MM.1S (cell line): ENCODE measurements around the gene TVP23C.

Experiments
- DNase-seq: peaks from one replicate; pipeline ENCODE4 v3.0.0-alpha.2; 2015
- H2AFZ ChIP-seq: fragments of 300-600 bp; sonication (generic); 2 replicates; pipeline ENCODE4 v1.6.0; 2016; ENCODE audit warnings: antibody characterized with exemption, low read length
- H3F3A ChIP-seq: fragments of 300-600 bp; sonication (generic); 2 replicates; pipeline ENCODE4 v1.6.1; 2016; ENCODE audit warnings: mild to moderate bottlenecking, antibody characterized with exemption, low read length, moderate library complexity, mixed read lengths; ENCODE audit not compliant: insufficient read depth
- H3K27ac ChIP-seq: fragments of 300-600 bp; sonication (generic); 2 replicates; pipeline ENCODE4 v1.5.1; 2016; ENCODE audit warnings: mild to moderate bottlenecking, low read length
- H3K27me3 ChIP-seq: fragments of 300-600 bp; sonication (generic); replicated peaks from 2 replicates; pipeline ENCODE4 v1.6.0; 2016; ENCODE audit warnings: low read length; ENCODE audit not compliant: insufficient read depth
- H3K36me3 ChIP-seq: fragments of 300-600 bp; sonication (generic); replicated peaks from 2 replicates; pipeline ENCODE4 v1.6.1; 2016; ENCODE audit warnings: mild to moderate bottlenecking, low read length, mixed read lengths; ENCODE audit not compliant: insufficient read depth
- H3K4me1 ChIP-seq: fragments of 300-600 bp; sonication (generic); 2 replicates; pipeline ENCODE4 v1.6.1; 2016; ENCODE audit warnings: low read length, mixed read lengths
- H3K4me2 ChIP-seq: fragments of 300-600 bp; sonication (generic); 2 replicates; pipeline ENCODE4 v1.6.0; 2016; ENCODE audit warnings: low read depth, low read length
- H3K4me3 ChIP-seq: fragments of 300-600 bp; sonication (generic); 2 replicates; pipeline ENCODE4 v1.5.1; 2016; ENCODE audit warnings: low read length, mixed read lengths
- H3K79me2 ChIP-seq: fragments of 300-600 bp; sonication (generic); 2 replicates; pipeline ENCODE4 v1.6.1; 2016; ENCODE audit warnings: mixed run types, low read length, mixed read lengths
- H3K9ac ChIP-seq: fragments of 300-600 bp; sonication (generic); 2 replicates; pipeline ENCODE4 v1.6.1; 2016; ENCODE audit warnings: low read length, mixed read lengths
- H3K9me2 ChIP-seq: fragments of 300-600 bp; sonication (generic); replicated peaks from 2 replicates; pipeline ENCODE4 v1.6.1; 2016; ENCODE audit warnings: mild to moderate bottlenecking, low read length, mixed read lengths; ENCODE audit not compliant: insufficient read depth
- H3K9me3 ChIP-seq: fragments of 300-600 bp; sonication (generic); replicated peaks from 2 replicates; pipeline ENCODE4 v1.6.1; 2016; ENCODE audit warnings: mild to moderate bottlenecking, low read length, mixed read lengths; ENCODE audit not compliant: insufficient read depth
- H4K20me1 ChIP-seq: fragments of 300-600 bp; sonication (generic); 2 replicates; pipeline ENCODE4 v1.6.1; 2016; ENCODE audit warnings: mild to moderate bottlenecking, low read length, moderate library complexity, mixed read lengths; ENCODE audit not compliant: insufficient read depth
- EZH2 ChIP-seq: fragments of 300-600 bp; sonication (generic); optimal IDR thresholded peaks from 2 replicates; pipeline ENCODE3; 2017; ENCODE audit warnings: low read depth, mild to moderate bottlenecking, antibody characterized with exemption, low read length, mixed read lengths
- EZH2phosphoT487 ChIP-seq: fragments of 300-600 bp; sonication (generic); IDR thresholded peaks from 2 replicates; pipeline ENCODE4 v1.6.1; 2018; ENCODE audit warnings: antibody characterized with exemption, low read length
- TF ChIP-seq, protein P1 (sequence below): fragments of 300-600 bp; sonication (generic); IDR thresholded peaks from 2 replicates; pipeline ENCODE4 v1.5.1; 2016; ENCODE audit warnings: antibody characterized with exemption, low read length, mixed read lengths

TVP23C gene

DNA sequence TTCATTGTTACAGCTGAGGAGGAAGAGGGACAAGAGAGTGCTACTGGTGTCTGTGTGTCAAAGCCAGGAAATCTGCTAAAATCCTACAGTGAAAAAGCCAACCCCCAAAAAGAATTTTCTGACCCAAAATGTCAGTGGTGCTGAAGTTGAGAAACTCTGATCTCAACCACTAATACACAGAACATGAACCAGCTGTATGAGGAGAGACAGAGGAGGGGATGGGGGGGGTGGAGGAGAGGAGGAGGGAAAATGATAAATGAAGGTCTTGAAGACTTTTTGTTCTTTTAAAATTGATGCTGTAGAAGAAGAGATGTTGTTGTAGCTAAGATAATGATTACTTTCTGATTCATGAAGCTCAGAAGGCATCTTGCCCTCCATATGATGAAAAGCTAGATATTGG lies 68.5 kb downstream of the TVP23C start:
- DNase-seq: no peak
- TF ChIP-seq, protein P1, sequence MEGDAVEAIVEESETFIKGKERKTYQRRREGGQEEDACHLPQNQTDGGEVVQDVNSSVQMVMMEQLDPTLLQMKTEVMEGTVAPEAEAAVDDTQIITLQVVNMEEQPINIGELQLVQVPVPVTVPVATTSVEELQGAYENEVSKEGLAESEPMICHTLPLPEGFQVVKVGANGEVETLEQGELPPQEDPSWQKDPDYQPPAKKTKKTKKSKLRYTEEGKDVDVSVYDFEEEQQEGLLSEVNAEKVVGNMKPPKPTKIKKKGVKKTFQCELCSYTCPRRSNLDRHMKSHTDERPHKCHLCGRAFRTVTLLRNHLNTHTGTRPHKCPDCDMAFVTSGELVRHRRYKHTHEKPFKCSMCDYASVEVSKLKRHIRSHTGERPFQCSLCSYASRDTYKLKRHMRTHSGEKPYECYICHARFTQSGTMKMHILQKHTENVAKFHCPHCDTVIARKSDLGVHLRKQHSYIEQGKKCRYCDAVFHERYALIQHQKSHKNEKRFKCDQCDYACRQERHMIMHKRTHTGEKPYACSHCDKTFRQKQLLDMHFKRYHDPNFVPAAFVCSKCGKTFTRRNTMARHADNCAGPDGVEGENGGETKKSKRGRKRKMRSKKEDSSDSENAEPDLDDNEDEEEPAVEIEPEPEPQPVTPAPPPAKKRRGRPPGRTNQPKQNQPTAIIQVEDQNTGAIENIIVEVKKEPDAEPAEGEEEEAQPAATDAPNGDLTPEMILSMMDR: no peak
- TF ChIP-seq EZH2 (no peak), EZH2phosphoT487 (no peak)
- Histone ChIP-seq H3K36me3 (no peaks in the 10 kb centered on the region), H3K9ac (no peak overlapping the region), H3K4me3 (no peak overlapping the region), H3K4me1 (no peaks in the 10 kb centered on the region), H3K9me3 (no peaks in the 10 kb centered on the region), H4K20me1 (no peaks in the 10 kb centered on the region), H3K27ac (no peak overlapping the region), H2AFZ (no peak overlapping the region), H3K9me2 (no peaks in the 10 kb centered on the region), H3K27me3 (no peaks in the 10 kb centered on the region), H3K79me2 (no peaks in the 10 kb centered on the region), H3F3A (no peaks in the 10 kb centered on the region), H3K4me2 (no peak overlapping the region)

DNA sequence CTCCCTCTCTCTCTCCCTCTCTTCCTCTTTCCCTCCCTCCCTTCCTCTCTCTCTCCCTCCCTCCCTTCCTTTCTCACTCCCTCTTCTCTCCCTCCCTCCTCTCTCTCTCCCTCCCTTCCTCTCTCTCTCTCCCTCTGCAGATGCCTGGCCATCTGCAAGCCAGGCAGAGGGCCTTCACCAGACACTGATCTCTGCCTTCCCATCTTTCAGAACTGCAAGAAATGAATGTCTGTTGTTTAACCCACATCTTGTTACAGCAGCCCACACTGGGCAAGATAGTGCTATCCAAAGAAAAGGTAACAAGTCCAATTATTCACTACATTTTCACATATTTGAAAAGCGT lies 69.6 kb downstream of the TVP23C start:
- H2AFZ ChIP-seq: no peak overlapping the region
- H3K27me3 ChIP-seq: no peaks in the 10 kb centered on the region
- H3K9ac ChIP-seq: no peak overlapping the region
- H3F3A ChIP-seq: no peaks in the 10 kb centered on the region
- H3K9me2 ChIP-seq: no peaks in the 10 kb centered on the region
- TF ChIP-seq EZH2phosphoT487 (no peak), EZH2 (no peak)
- TF ChIP-seq, protein P1: no peak
- no peaks in the 10 kb centered on the region for H3K9me3 ChIP-seq
- H3K27ac ChIP-seq: no peak overlapping the region
- H3K79me2 ChIP-seq: no peaks in the 10 kb centered on the region
- H4K20me1 ChIP-seq: no peaks in the 10 kb centered on the region
- DNase-seq: no peak
- no peak overlapping the region for H3K4me2 ChIP-seq
- no peaks in the 10 kb centered on the region for H3K4me1 ChIP-seq
- H3K36me3 ChIP-seq: no peaks in the 10 kb centered on the region
- no peak overlapping the region for H3K4me3 ChIP-seq

DNA sequence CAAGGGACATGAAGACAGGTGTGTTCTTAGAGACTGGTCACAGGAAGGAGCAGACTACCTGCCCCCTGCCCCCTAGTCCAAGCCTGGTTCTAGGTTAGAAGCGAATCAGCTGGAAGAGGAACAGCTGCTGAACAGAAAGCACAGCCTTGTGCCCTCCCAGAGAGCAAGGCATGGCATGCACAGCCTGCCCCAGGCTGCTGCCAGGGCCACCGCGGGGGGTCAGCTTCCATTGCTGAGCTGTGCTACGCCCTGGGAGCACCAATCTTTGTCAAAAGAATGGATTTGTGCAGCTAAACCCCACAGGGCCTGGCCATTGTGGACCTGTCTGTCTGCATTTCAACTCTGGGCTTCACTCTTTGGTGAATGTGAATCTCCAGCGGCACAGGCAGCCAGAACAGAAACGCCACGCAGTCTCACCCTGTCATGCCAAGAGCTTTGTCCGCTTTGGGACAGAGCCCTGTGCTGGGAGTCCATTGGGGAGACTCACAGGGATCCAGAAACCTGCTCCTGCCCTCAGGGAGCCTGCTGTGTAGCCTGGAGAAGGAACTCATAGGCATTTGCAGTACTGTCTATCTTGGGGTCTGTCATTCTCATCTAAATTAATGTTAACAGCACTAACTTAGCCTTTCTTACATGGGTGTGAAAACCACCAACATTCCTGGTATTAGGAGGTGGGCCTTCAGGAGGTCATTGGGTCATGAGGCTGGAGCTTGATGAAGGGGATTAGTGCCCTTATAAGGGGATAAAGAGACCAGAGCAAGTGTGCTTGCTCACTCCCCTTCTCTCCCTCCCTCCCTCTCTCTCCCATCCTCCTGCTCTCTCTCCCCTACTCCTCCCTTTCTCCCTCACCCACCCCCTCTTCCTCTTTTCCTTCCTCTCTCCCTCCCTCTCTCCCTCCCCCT lies 70.2 kb downstream of the TVP23C start:
- Histone ChIP-seq H3K79me2 (no peaks in the 10 kb centered on the region), H3K9me2 (no peaks in the 10 kb centered on the region), H3K36me3 (no peaks in the 10 kb centered on the region), H3K4me2 (no peak overlapping the region), H3K27me3 (no peaks in the 10 kb centered on the region), H4K20me1 (no peaks in the 10 kb centered on the region), H3K4me1 (no peaks in the 10 kb centered on the region), H3K9me3 (no peaks in the 10 kb centered on the region), H2AFZ (no peak overlapping the region), H3F3A (no peaks in the 10 kb centered on the region), H3K4me3 (no peak overlapping the region), H3K9ac (no peak overlapping the region), H3K27ac (no peak overlapping the region)
- no peak for DNase-seq
- TF ChIP-seq, protein P1: no peak
- TF ChIP-seq EZH2phosphoT487 (no peak), EZH2 (no peak)
